SH-SY5Y (cell line): ENCODE measurements around the gene EEFSEC.

Experiments used
- GATA2 ChIP-seq: IDR thresholded peaks from 2 replicates; pipeline ENCODE4 v1.6.1; 2011; ENCODE audit warnings: mild to moderate bottlenecking, low read depth, low read length
- GATA3 ChIP-seq: IDR thresholded peaks from 2 replicates; pipeline ENCODE4 v1.6.1; 2011; ENCODE audit warnings: low read depth, mild to moderate bottlenecking, low read length, moderate library complexity

DNA sequence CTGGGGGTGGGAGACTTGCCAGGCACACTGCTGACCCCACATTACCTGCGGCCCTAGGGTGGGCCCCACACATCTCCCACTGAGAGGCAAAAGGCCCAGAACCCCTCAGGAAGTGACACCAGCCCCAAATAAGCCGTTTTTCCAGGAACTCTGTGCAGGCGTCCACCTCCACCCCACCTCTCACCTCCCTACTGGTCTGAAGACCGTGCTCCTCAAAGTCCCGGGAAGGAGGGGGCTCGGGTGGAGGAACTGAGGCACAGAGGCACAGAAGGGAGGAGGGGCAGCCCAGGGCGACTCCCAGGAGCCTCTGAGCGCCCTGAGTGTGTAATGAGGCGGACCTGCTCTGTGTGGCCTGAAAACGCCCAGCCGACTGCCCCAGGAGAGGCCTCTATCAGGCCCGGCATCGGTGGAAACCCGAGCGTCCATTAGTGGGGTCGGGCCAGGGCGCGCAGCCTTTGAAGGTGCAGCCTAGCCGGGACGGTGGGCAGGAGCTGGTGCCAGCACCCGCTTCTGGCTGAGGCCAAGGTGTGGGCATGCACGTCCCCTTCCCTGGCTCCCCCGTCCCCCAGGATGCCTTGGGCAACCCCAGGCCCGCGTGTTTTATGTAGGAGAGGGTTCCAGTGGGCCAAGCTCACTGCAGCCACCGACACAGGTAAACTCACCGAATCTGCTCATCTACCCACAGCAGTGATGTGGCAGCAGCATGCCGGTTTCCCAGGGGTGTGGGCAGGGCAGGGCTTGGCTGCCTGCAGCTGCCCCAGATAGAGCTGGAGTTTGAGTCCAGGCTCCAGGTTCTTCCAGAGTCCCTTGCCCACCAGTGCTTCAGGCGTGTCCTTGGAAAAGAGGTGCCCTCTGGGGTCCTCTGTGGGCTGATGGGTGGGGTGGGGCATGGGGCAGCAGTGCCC lies 257.6 kb downstream of the EEFSEC start:
- no peak for TF ChIP-seq GATA3
- TF ChIP-seq GATA2, result peak; percentile 74
